ENCODE data around the gene SBSN. TPM values are rescaled to one million over a fixed set of nuclear protein-coding genes. Genes with fewer than 3 reads are reported as not detected.

The SBSN gene
- total RNA-seq, 1 donor, result 4.7 TPM

- TF ChIP-seq, protein P1, sequence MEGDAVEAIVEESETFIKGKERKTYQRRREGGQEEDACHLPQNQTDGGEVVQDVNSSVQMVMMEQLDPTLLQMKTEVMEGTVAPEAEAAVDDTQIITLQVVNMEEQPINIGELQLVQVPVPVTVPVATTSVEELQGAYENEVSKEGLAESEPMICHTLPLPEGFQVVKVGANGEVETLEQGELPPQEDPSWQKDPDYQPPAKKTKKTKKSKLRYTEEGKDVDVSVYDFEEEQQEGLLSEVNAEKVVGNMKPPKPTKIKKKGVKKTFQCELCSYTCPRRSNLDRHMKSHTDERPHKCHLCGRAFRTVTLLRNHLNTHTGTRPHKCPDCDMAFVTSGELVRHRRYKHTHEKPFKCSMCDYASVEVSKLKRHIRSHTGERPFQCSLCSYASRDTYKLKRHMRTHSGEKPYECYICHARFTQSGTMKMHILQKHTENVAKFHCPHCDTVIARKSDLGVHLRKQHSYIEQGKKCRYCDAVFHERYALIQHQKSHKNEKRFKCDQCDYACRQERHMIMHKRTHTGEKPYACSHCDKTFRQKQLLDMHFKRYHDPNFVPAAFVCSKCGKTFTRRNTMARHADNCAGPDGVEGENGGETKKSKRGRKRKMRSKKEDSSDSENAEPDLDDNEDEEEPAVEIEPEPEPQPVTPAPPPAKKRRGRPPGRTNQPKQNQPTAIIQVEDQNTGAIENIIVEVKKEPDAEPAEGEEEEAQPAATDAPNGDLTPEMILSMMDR (IDR thresholded peaks at IDR 0.05; ENCODE audit: extremely low read depth, low read depth, low read length), result no peak
Measured at GRCh38 chr19:35545001-35545854, 17.1 kb upstream of the SBSN start, which contains the start of gene TMEM147. TSS of gene TMEM147 (plus strand) at chr19:35545626. CDS start at chr19:35545740, 114 bp downstream.

GRCh38 chr19:35544110-35544802, 16.1 kb upstream of the SBSN start:
- Histone ChIP-seq H3K4me1 (ENCODE audit: insufficient read depth, low read length) (peaks cover 14% of the 10 kb centered on the region), H3K79me2 (ENCODE audit: insufficient read depth, low read length) (peaks cover 38% of the 10 kb centered on the region), H2AFZ (ENCODE audit: low read length) (peak overlapping the region; percentile 93), H3K27ac (ENCODE audit: low read depth, low read length) (peak overlapping the region; percentile 88), H4K20me1 (ENCODE audit: insufficient read depth, low read length) (peaks cover 3% of the 10 kb centered on the region), H3K4me3 (ENCODE audit: insufficient read depth, low read length) (peak overlapping the region; percentile 97), H3K36me3 (ENCODE audit: insufficient read depth, low read length) (peaks cover 17% of the 10 kb centered on the region), H3K27me3 (ENCODE audit: insufficient read depth, low read length) (no peaks in the 10 kb centered on the region), H3K4me2 (ENCODE audit: insufficient read depth, low read length) (peak overlapping the region; percentile 86), H3K9me3 (ENCODE audit: low read depth, low read length) (no peaks in the 10 kb centered on the region)
- TF ChIP-seq, protein P1 (IDR thresholded peaks at IDR 0.05; ENCODE audit: extremely low read depth, low read depth, low read length), result no peak
- peak; percentile 77 for DNase-seq (ENCODE audit: insufficient read length, low spot score, missing footprints)

More at GRCh38 chr19:35545001-35545854, 17.1 kb upstream of the SBSN start, which contains the start of gene TMEM147:
- Histone ChIP-seq H3K4me3 (ENCODE audit: insufficient read depth, low read length) (peak within 1 kb of the TSS; percentile 97), H4K20me1 (ENCODE audit: insufficient read depth, low read length) (peaks cover 7% of the 10 kb centered on the region), H3K27me3 (ENCODE audit: insufficient read depth, low read length) (no peaks in the 10 kb centered on the region), H3K79me2 (ENCODE audit: insufficient read depth, low read length) (peaks cover 38% of the 10 kb centered on the region), H3K27ac (ENCODE audit: low read depth, low read length) (peak within 1 kb of the TSS; percentile 88), H3K36me3 (ENCODE audit: insufficient read depth, low read length) (peaks cover 17% of the 10 kb centered on the region), H3K4me1 (ENCODE audit: insufficient read depth, low read length) (peaks cover 14% of the 10 kb centered on the region), H3K4me2 (ENCODE audit: insufficient read depth, low read length) (peak within 1 kb of the TSS; percentile 86), H3K9me3 (ENCODE audit: low read depth, low read length) (no peaks in the 10 kb centered on the region), H2AFZ (ENCODE audit: low read length) (peak within 1 kb of the TSS; percentile 93)
- DNase-seq (ENCODE audit: insufficient read length, low spot score, missing footprints), result peak; percentile 100

DNA sequence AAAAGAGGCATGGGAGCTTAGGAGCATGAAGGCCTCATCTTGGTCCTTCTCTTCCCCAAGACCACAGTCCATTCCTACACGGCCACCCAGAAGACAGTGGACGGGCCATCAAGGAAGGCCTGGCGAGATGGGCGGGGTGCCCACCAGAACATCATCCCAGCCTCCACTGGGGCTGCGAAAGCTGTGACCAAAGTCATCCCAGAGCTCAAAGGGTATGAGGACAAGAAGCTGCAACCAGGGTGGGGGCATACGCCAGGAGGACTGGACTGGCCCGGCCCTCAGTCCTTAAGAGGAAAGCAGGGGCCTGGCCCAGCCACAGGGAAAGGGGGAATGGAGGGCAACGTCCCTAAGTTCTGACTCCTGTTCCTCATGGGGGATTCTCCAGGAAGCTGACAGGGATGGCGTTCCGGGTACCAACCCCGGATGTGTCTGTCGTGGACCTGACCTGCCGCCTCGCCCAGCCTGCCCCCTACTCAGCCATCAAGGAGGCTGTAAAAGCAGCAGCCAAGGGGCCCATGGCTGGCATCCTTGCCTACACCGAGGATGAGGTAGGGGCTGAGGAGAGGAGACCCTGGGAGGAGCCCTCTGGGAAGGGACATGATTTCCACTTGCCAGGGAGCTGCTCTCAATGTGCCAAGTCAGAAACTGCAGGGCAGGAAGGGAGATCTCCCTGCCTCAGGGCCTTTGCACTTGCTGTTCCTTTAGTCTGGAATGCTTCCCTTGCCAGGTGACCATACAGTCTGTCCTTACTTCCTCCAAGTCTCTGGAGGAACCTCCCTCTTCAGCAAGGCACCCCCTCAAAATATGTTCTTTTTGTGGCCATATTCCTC, 15.4 kb upstream of the SBSN start:
- Histone ChIP-seq H3K4me2 (ENCODE audit: insufficient read depth, low read length) (no peak overlapping the region), H3K4me1 (ENCODE audit: insufficient read depth, low read length) (peaks cover 14% of the 10 kb centered on the region)
- TF ChIP-seq, protein P1 (IDR thresholded peaks at IDR 0.05; ENCODE audit: extremely low read depth, low read depth, low read length), result no peak

More for the DNA sequence above, 15.4 kb upstream of the SBSN start:
- H3K4me3 ChIP-seq (ENCODE audit: insufficient read depth, low read length), result no peak overlapping the region
- no peaks in the 10 kb centered on the region for H3K9me3 ChIP-seq (ENCODE audit: low read depth, low read length)
- no peaks in the 10 kb centered on the region for H3K27me3 ChIP-seq (ENCODE audit: insufficient read depth, low read length)
- peaks cover 17% of the 10 kb centered on the region for H3K36me3 ChIP-seq (ENCODE audit: insufficient read depth, low read length)
- H4K20me1 ChIP-seq (ENCODE audit: insufficient read depth, low read length), result peaks cover 3% of the 10 kb centered on the region
- H3K27ac ChIP-seq (ENCODE audit: low read depth, low read length), result no peak overlapping the region
- peak; percentile 75 for DNase-seq (ENCODE audit: insufficient read length, low spot score, missing footprints)
- H2AFZ ChIP-seq (ENCODE audit: low read length), result no peak overlapping the region
- H3K79me2 ChIP-seq (ENCODE audit: insufficient read depth, low read length), result peaks cover 38% of the 10 kb centered on the region

Measured in osteoblast (primary cell).